ENCODE measurements around the gene LAMC1. TPM values are rescaled to one million over a fixed set of nuclear protein-coding genes. Genes with fewer than 3 reads are reported as not detected.

LAMC1 gene
- total and polyA plus RNA-seq, 10 of the 15 experiments (the other 5 are each of a cell fraction or from before 2014, with no cell fraction given) = 4.6 to 51.4 (median 25.6) TPM

GRCh38 chr1:183043872-183044854 is 20.9 kb downstream of the LAMC1 start:
- Histone ChIP-seq H2AFZ (ENCODE audit: control insufficient read depth, low read depth, low read length) (no peak overlapping the region), H3K27ac (ENCODE audit: control insufficient read depth, insufficient read depth) (no peak overlapping the region), H3K36me3 (ENCODE audit: control insufficient read depth in 2 of 2, insufficient read depth in 2 of 2, low read length in 1 of 2) (no peaks in the 10 kb centered on the region), H3K4me3 (no peak overlapping the region), H4K20me1 (ENCODE audit: control insufficient read depth, insufficient read depth) (no peaks in the 10 kb centered on the region), H3K27me3 (replicated peaks in 1 of 2; ENCODE audit: control insufficient read depth in 2 of 2, insufficient read depth in 2 of 2, low read length in 1 of 2) (no peaks in the 10 kb centered on the region), H3K4me1 (ENCODE audit: control insufficient read depth, insufficient read depth, low read length) (peaks cover 36% of the 10 kb centered on the region), H3K4me2 (ENCODE audit: control insufficient read depth, insufficient read depth) (peak overlapping the region; percentile 17; the same call in 1 of the 2 replicates), H3K79me2 (ENCODE audit: control insufficient read depth, insufficient read depth, low read length) (peaks cover 32% of the 10 kb centered on the region), H3K9ac (ENCODE audit: control insufficient read depth, insufficient read depth, low read length) (no peak overlapping the region), H3K9me3 (replicated peaks; ENCODE audit: control insufficient read depth, insufficient read depth, low read length) (no peaks in the 10 kb centered on the region)
- FAIRE-seq = no peak
- in situ Hi-C loops (cut with MboI) = no loop called here
- ChIA-PET CTCF (interaction anchor here (0.6 to 2.0 kb wide), 4 partner anchors 10 to 81 kb away, joined by 4 to 8 read pairs (median 4); no protein-coding TSS in a partner anchor), RAD21 (ENCODE audit: unreplicated experiment) (interaction anchor here (0.6 to 5.0 kb wide), 3 partner anchors 14 to 28 kb away, joined by 3 to 64 read pairs (median 5); no protein-coding TSS in a partner anchor), SMC1A (ENCODE audit: uncharacterized antibody, unreplicated experiment) (interaction anchor here (0.8 to 7.0 kb wide), 4 partner anchors 13 to 27 kb away, joined by 3 to 80 read pairs (median 56); no protein-coding TSS in a partner anchor), POLR2A (interaction anchor here (1.0 kb wide), 2 partner anchors 11 to 16 kb away, joined by 3 to 5 read pairs; no protein-coding TSS in a partner anchor)
- 92% methylated on average over 7 of the region's 7 CpGs for WGBS (ENCODE audit: insufficient coverage, insufficient replicate concordance, low lambda C conversion rate, missing lambda C conversion rate)
- DNase-seq (ENCODE audit: low read depth, low spot score) = no peak
- BruUV-seq (replicated peaks) = no TSS peak
- intact Hi-C loops (cut with micrococcal nuclease; ENCODE audit: unreplicated experiment) = no loop called here
- TF ChIP-seq IRF3 (IDR thresholded peaks at IDR 0.05) (no peak), ZNF207 (IDR thresholded peaks at IDR 0.05; ENCODE audit: borderline replicate concordance) (no peak), SMAD5 (IDR thresholded peaks at IDR 0.05; ENCODE audit: low read depth) (no peak), TCF12 (IDR thresholded peaks at IDR 0.05; ENCODE audit: low read depth, low read length) (no peak), CBX3 (IDR thresholded peaks at IDR 0.05; ENCODE audit: borderline replicate concordance, low read depth) (no peak), NFYA (IDR thresholded peaks at IDR 0.05; ENCODE audit: borderline replicate concordance, low read depth, low read length) (no peak), PAX5 (IDR thresholded peaks at IDR 0.05; ENCODE audit: borderline replicate concordance, low read depth, low read length) (no peak), JUND (IDR thresholded peaks at IDR 0.05; ENCODE audit: low read depth, low read length) (no peak), RB1 (IDR thresholded peaks at IDR 0.05; ENCODE audit: borderline replicate concordance) (no peak), NFXL1 (IDR thresholded peaks at IDR 0.05; ENCODE audit: borderline replicate concordance) (no peak), TBL1XR1 (IDR thresholded peaks at IDR 0.05; ENCODE audit: low read depth, low read length) (no peak), CBFB (IDR thresholded peaks at IDR 0.05; ENCODE audit: low read depth) (no peak), ZNF622 (IDR thresholded peaks at IDR 0.05) (no peak), SIX5 (IDR thresholded peaks at IDR 0.05; ENCODE audit: low read depth, low read length, severe bottlenecking) (no peak), BMI1 (IDR thresholded peaks at IDR 0.05; ENCODE audit: borderline replicate concordance) (no peak), RUNX3 (IDR thresholded peaks at IDR 0.05; ENCODE audit: low read length) (no peak), TCF3 (IDR thresholded peaks at IDR 0.05; ENCODE audit: borderline replicate concordance, insufficient read depth, low read depth, low read length) (no peak)
- no peak for ATAC-seq
